HG03060 (cell line): ENCODE data around the gene LPCAT2.

ENCODE experiments used
- ATAC-seq: cut with Tn5 transposase; IDR thresholded peaks from one replicate; pipeline ENCODE4 v1.9.1; 2021; ENCODE audit warnings: low read depth, moderate number of reproducible peaks; ENCODE audit not compliant: unreplicated experiment

Gene LPCAT2, protein sequence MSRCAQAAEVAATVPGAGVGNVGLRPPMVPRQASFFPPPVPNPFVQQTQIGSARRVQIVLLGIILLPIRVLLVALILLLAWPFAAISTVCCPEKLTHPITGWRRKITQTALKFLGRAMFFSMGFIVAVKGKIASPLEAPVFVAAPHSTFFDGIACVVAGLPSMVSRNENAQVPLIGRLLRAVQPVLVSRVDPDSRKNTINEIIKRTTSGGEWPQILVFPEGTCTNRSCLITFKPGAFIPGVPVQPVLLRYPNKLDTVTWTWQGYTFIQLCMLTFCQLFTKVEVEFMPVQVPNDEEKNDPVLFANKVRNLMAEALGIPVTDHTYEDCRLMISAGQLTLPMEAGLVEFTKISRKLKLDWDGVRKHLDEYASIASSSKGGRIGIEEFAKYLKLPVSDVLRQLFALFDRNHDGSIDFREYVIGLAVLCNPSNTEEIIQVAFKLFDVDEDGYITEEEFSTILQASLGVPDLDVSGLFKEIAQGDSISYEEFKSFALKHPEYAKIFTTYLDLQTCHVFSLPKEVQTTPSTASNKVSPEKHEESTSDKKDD

DNA sequence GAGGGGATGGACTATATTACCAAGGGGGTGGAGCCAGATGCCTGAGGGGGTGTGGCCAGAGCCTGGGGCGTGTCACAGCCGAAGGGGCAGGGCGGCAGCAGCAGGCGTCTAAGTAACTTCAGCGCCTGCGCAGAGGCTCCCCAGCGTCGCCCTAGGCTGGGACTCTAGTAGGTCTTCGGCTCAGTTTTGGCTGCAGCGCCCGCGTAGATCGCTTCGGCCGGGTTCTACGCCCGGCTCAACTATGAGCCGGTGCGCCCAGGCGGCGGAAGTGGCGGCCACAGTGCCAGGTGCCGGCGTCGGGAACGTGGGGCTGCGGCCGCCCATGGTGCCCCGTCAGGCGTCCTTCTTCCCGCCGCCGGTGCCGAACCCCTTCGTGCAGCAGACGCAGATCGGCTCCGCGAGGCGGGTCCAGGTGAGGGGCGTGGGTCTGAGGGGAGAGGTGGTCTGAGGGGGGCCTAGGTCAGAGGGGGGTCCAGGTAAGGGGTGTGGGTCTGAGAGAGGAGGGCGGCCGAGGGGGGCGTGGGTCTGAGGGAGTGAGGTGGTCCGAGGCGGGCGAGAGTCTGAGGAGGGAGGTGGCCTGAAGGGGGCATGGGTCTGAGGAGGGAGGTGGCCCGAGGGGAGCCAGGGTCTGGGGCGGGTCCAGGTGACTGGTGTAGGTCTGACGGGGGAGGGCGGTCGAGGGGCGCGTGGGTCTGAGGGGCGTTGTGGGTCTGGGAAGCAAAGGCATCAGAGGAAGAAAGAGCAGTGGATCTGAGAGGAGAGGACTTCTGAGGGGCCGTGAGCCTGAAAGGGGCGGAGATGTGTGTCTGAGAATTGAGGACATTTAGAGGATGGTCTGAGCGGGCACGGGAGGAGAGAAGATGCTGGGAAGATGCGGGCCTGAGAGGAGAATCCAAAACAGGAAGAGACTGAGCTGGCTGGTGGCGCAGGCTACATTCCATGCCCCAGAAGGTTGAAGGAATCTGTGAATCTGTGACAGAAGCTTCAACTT, at the start of gene LPCAT2:
TSS of gene LPCAT2 (plus strand) at position 132 of the 991 bp plus-strand sequence. CDS start at position 242, 110 bp downstream.
- ATAC-seq: no peak

DNA sequence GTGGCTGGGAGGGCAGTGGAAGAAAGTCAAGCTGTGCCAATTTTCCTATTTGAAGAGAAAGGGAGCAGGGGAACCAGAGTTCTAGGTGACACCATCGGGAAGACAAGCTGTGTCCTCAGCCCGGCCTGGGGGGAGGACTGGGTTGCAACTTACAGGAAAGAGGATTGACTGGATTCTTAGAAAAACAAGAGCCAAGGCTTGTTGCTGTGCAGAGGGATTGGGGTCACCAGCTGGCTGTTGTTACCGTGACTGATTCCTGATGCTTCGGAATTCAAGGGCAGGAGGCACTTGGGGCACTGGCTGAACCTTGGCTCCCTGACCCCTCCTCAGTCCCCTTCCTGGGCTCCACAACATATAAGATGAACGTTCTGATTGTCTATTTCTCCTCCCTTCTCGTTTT, 46.6 kb upstream of the LPCAT2 start:
- ATAC-seq: no peak

DNA sequence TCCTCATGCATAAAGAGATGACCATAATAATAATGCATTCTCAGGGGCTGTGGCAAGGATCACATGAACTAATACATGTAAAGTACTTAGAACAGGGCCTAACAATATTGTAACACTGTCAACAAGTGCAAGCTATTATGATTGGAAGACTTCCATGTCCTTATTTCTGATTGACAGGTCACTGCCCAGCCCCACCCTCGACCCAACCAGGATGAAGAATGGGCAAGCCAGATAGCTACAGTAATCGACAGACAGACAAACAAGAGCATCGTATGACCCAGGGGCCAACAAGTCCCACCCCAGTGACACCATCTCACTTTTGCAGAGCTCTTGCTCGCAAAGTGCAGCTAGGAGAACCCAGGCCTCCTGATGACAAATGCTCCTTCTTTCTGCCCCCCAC, 44.5 kb upstream of the LPCAT2 start:
- ATAC-seq: no peak

DNA sequence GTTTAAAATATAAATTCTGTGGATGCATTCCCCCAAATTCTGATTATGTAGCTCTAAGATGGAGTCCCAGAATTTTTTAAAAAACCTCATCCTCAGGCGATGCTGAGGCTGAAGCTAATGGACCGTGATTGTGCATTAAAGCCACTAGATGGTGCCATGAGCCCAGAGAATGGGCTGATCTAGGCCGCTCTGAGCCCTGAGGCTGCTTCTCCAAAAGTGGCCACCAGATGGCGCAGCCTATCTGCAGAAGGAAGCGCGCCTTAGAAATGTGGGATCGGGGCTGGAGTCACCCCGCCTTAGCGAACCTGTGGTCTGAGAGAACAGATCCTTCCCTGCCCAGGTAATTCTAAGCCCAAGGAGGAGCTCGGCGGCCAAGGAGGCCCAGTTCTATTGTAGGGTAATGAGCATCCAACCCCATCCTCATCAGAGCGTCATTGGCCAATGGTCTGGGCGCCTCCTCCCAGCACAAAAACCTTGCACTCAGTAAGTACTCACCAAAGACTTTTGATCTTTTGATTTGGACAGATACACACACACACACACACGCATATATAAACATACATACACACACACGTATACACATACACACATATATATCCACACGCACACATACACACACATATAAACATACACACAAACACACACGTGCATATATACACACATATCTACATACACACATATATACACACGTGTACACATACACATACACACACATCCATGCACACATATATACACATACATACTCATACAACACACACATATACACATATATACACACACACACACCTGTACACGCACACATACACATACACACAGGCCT, 43.6 kb upstream of the LPCAT2 start:
- peak; percentile 78 for ATAC-seq

DNA sequence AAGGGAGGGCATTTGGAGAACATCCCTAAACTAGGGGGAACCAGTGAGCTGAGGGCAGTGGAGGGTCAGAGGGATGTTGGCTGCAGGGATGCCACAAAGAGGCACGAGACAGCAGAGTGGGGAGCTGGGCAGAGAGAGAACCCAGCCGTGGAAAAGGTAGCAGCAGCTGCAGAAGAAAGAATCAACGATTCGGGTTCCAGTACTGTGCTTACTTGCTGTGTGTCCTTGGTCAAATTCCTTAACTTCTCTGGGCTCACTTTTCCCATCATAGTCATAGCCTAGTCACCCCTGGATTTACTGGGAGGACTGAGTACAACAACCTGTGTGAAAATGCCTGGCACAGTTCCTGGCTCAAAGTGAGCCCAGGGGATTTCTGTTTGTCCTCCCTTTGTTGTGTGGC, 42.7 kb upstream of the LPCAT2 start:
- no peak for ATAC-seq

DNA sequence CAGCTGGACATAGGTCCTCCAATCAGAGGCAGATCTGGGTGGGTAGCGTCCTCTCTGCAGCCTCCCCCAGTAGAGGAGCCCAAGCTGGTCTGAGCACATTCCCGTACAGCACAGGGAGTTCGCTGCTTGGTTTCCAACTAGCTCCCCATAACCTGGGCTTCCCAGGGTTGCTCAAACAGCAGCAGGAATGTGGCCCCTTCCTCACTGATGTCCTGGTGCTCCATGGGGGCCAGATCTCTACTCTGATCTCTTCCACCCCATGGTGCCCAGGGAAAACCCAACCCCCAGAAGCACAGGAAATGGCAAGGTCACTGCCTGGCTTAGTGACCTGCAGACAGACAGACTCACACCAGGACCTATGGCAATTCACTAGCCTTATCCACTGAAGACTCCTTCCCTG, 41.0 kb upstream of the LPCAT2 start:
- no peak for ATAC-seq

DNA sequence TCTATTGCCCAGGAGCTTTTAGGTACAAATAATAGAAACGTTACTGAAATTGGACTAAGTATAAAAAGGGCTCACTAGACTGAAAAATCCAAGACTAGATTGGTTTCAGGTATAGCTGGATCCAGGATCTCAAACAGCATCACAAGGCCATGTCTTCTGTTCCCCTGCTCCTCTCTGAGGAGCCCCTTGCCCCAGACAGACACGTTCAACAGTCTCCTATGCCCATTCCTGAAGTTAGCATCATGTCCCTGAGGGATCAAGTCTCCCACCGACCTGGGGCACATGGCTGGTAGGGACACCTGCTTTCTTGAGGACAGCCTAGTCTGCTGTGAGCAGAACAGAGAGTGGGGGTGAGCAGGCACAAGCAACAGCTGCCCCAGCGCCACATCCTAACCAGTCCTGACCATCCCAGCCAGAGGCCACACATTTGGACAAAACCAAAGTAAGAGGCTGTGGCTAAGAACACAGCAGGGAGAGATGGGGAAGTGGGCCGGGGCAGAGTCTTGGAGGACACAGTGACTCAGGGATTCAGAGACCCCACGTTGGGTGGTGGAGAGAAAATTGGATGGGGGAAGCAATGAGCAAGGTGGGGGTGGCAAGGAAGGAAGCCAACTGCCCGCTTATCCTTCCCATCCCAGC, 40.4 kb upstream of the LPCAT2 start:
- no peak for ATAC-seq

DNA sequence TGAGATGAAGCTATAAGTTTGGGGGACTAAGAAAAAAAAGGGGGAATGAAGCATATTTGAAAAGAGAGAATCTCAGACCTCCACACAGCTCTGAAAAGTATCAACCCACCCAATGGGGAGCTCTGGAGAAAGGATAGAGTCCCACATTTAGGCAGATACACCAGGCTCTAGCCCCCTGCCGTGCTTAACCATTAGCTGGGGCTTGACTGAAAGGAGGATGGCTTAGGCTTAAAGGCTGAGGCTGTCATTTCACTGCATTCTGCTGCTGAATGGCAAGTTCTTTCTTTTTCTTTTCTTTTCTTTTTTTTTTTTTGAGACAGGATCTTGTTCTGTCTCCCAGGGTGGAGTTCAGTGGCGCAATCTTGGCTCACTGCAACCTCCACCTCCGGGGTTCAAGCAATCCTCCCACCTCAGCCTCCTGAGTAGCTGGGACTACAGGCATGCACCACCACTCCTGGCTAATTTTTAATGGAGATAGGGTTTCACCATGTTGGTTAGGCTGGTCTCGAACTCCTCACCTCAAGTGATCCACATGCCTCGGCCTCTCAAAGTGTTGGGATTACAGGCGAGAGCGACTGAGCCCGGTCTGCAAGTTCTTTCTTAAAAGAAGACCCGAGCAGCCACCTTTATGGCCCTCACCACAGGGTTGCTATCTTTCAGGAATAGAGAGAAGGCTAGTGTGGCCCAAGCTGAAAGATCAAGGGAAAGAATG, 38.9 kb upstream of the LPCAT2 start:
- ATAC-seq: no peak

DNA sequence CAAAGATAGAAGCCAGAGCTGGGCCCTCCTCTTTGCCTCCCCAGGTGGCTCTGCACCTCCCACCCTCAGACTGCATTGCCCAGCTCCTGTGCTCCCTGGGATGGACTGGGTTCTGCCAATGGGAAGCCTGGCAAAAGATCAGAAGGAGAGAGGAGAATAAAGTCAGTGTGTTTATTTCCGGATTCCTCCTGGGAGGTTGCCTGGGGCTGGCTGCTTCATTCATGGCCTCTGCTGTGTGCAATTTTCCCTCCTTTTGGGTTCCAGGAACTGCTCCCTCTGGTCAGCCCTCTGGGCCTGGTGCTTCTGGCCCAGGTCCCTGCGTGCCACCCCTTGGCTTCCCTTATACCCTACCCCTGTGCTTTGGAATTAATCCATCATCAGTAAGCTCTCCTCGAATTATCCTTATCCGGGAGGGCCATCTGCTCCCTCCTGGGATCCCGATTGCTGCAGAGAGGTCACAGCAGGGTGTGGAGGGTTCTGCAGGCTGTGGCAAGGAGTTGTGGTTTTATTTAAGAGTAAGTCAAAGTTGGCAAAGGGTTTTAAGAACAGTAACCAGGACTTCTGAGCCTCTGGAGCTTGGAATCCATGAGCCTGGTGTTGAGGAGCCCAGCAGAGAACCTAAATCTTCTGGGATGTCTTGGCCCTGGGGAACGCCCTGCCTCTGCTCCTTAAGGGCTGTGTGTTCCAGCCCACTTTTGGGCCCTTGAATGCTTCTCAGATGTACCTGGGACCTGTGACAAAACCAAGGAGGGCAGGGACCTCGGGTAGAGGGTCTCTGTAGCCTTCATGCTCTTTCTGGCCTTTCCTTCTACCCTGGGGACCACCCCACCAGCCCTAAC, 38.1 kb upstream of the LPCAT2 start:
- no peak for ATAC-seq

DNA sequence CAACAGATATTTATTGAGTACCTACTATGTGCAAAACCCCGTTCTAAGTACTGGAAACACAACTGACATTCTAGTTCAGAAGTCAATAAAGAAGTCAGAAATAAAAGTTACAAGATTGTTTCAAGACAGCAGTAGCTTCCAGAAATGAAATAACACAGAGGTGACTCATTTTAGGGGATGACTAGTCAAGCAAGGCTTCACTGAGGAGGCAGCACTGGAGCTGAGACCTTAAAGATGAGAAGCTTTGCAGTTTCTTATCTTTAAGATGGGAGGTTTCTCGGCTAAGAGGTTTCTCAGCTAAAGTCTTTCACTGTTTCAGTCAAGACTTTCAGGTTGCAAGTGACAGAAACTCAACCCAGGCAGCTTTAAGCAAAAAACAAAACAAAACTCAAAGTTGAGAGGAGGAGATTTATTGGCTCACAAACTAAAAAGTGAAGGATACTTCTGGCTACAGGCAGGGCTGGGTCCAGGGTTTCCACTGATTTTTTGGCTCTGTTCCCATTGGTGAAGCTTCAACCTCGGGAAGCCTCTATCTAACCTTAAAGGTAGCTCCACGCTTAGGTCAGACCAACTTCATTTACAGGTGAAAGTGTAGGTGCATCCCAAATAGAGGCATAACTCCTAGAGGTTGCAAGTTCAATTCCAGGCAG, 37.3 kb upstream of the LPCAT2 start:
- ATAC-seq: no peak

DNA sequence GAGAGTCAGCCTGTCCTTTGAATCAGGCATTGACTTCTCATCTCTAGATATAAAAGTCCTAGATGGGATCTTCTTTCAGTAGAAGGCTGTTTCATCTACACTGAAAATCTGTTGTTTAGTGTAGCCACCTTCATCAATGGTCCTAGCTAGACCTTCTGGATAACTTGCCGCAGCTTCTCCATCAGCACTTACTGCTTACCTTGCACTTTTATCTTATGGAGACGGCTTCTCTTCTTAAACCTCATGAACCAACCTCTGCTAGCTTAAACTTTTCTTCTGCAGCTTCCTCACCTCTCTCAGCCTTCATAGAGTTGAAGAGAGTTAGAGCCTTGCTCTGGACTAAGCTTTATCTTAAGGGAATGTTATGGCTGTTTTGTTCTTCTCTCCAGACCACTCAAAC, 35.3 kb upstream of the LPCAT2 start:
- no peak for ATAC-seq

DNA sequence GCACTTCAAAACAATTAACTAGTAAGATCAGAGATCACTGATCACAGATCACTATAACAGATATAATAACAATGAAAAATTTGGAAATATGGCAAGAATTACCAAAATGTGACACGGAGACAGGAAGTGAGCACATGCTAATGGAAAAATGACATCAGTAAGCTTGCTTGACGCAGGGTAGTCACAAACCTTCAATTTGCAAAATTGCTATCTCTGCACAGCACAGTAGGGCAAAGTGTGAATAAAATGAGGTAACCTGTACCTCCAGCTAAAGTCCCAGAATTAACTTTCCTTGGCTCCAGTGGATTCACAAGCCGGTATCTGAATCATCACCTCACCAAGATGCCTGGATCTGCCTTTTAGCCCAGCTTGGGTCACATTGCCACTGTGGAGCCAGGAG, 34.1 kb upstream of the LPCAT2 start:
- no peak for ATAC-seq

DNA sequence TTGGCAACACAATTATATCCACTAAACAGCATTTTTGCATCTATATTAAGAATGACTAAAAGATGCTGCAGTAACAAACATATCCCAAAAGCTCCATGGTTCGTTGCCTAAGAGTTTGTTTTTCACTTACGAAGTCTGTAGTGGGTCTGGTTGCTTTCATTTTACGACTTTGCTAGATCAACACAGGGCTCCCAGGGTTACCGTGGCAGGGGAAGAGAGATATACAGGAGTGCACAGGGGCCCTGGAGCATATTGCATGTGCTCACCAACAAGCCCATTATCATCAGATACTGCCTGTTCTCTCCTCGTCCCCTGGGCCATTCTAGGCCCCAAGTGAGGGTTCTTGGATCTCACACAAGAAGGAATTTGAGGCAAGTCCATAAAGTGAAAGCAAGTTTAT, 33.0 kb upstream of the LPCAT2 start:
- ATAC-seq: no peak

DNA sequence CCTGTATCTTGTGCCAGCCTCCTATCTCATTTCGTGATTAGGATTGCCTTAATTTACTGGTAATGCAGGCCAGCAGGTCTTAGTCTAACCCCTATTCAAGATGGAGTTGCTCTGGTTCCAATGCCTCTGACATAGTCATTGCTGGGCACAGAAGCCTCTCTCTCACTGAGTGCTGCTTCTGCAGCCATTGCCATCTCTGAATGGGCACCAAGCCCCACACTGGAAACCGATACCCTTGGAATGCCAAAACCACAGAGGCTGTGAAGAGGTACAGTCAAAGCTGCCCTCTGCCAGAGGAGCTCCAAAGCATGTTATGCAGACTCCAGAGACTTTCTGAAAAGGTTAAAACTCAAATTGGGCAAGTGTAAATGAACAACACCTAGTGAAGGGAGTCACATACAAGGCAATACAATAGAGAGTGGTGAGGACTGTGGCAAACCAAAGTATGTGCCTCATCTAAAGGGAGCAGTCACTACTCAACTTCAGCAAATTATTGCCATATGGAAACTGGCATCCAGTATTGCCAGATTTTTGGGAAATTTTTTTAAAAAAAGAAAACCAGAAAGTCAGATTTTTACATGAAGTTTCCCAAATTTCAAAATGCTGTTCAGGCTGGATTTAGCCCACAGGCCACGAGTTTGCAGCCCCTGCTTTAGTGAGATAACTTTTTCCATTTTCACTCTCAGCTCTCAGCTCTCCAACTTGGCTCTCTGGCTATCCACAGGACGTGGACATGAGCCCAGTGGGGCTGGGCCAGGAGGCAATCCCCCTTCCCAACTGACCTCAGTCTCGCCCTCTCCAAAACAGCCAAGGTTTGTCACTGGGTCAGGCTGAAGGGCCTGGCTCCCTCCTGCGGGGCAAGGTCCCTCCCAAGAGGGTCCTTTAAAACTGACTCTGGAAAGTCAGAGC, 32.0 kb upstream of the LPCAT2 start:
- ATAC-seq: no peak

DNA sequence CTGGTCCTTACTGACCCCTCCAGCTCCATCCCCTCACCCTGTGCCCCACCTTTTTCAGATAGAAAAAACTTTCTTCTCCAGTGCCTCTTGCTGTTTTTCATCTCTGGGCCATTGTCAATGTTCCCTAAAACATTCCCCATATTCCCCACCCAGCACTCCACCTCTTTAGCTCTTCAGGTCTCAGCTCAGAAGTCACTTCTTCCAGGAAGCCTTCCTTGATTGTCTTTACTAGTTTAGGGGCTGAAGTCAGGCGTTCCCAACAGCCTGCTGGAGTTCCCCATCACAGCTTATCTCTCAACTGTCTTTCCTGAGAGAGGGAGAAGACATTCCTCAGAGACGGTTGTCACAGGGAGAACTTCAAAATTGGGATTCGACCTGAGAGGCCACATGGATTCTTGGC, 31.1 kb upstream of the LPCAT2 start:
- no peak for ATAC-seq

DNA sequence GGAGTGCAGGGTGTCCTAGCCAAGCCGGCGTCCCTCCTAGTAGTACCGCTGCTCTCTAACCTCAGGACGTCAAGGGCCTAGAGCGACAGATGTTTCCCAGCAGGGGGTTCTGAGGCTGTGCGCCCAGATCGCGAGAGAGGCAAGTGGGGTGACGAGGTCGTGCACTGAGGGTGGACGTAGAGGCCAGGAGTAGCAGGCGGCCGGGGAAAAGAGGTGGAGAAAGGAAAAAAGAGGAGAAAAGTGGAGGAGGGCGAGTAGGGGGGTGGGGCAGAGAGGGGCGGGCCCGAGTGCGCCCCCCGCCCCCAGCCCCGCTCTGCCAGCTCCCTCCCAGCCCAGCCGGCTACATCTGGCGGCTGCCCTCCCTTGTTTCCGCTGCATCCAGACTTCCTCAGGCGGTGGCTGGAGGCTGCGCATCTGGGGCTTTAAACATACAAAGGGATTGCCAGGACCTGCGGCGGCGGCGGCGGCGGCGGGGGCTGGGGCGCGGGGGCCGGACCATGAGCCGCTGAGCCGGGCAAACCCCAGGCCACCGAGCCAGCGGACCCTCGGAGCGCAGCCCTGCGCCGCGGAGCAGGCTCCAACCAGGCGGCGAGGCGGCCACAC, 29.9 kb upstream of the LPCAT2 start, which contains the start of gene MMP2:
TSS of gene MMP2 (plus strand) at position 372 of the 603 bp plus-strand sequence. CDS start 282 bp downstream, outside the sequence.
- no peak for ATAC-seq
